Spleen (tissue), 7 donors: Measurements from ENCODE around the gene BTN3A1.

Experiments used
- CTCF ChIP-seq, 11 experiments: fragments of 200-600 bp in 7 of 11; fragments of 450-650 bp in 4 of 11; sonication (generic) in 4 of 11; IDR thresholded peaks in 8 of 11; conservative IDR thresholded peaks in 3 of 11; 1 replicate in 7 of 11; 2 replicates in 4 of 11; pipeline versions ENCODE4 v1.4.0 to v1.8.0; 2016 to 2021; ENCODE audit warnings: antibody characterized with exemption in 11 of 11, inconsistent platforms in 4 of 11, mild to moderate bottlenecking in 1 of 11
- POLR2AphosphoS5 ChIP-seq, 3 donors: sonication (generic); formaldehyde crosslinking; IDR thresholded peaks; one replicate each; pipeline ENCODE4 v1.5.1; 2017; ENCODE audit warnings: antibody characterized with exemption in 3 of 3
- donor health status: DM: no; HTN: no; CAD: no; lungs with moderate emphysema.
- donor health status: DM: no; HTN: no; CAD: no.
- donor health status: DM: no; HTN: no; CAD: no.

- TF ChIP-seq CTCF (IDR thresholded peaks at IDR 0.05 in 8 of 11, conservative IDR thresholded peaks at IDR 0.05 in 3 of 11) (no peak), POLR2AphosphoS5 (IDR thresholded peaks at IDR 0.05) (peak; percentile 30 to 74 (median 72))
These were observed 19.4 kb downstream of the BTN3A1 start for GRCh38 chr6:26421259-26422144.
